ENCODE results near the gene PCDH9. TPM values are rescaled to one million over a fixed set of nuclear protein-coding genes. Genes with fewer than 3 reads are reported as not detected.

The PCDH9 gene
- total and polyA plus RNA-seq, 8 donors = 2.0 to 11.6 (median 3.1) TPM

- ATAC-seq (peak; percentile 37), DNase-seq (no peak)
- Histone ChIP-seq H3K27ac (no peak overlapping the region), H3K36me3 (no peaks in the 10 kb centered on the region), H3K27me3 (no peaks in the 10 kb centered on the region), H3K4me1 (no peaks in the 10 kb centered on the region), H3K9me3 (no peaks in the 10 kb centered on the region), H3K4me3 (no peak overlapping the region)
- TF ChIP-seq CTCF (IDR thresholded peaks at IDR 0.05) = no peak
- intact Hi-C loops (cut with DNase I) = no loop called here
These were observed 420.7 kb downstream of the PCDH9 start for GRCh38 chr13:66809485-66809884.

GRCh38 chr13:66807251-66807650, 422.9 kb downstream of the PCDH9 start:
- no peak for TF ChIP-seq CTCF (IDR thresholded peaks at IDR 0.05)
- intact Hi-C loops (cut with DNase I) = no loop called here
- ATAC-seq (no peak), DNase-seq (peak in 1 of 4 donors; percentile 14)
- no peaks in the 10 kb centered on the region for H3K4me1 ChIP-seq
- no peak overlapping the region for H3K27ac ChIP-seq
- no peaks in the 10 kb centered on the region for H3K36me3 ChIP-seq
- no peaks in the 10 kb centered on the region for H3K9me3 ChIP-seq
- H3K27me3 ChIP-seq = no peaks in the 10 kb centered on the region
- H3K4me3 ChIP-seq = no peak overlapping the region

GRCh38 chr13:66805657-66806056, 424.5 kb downstream of the PCDH9 start:
- Histone ChIP-seq H3K27ac (no peak overlapping the region), H3K4me1 (no peaks in the 10 kb centered on the region), H3K27me3 (no peaks in the 10 kb centered on the region), H3K9me3 (no peaks in the 10 kb centered on the region), H3K4me3 (no peak overlapping the region), H3K36me3 (no peaks in the 10 kb centered on the region)
- intact Hi-C loops (cut with DNase I) = no loop called here
- ATAC-seq (no peak), DNase-seq (peak in 2 of 4 donors; percentile 52 to 60)
- no peak for TF ChIP-seq CTCF (IDR thresholded peaks at IDR 0.05)

- Histone ChIP-seq H3K4me1 (no peaks in the 10 kb centered on the region), H3K27ac (no peak overlapping the region), H3K36me3 (no peaks in the 10 kb centered on the region), H3K9me3 (no peaks in the 10 kb centered on the region), H3K4me3 (no peak overlapping the region), H3K27me3 (no peaks in the 10 kb centered on the region)
- intact Hi-C loops (cut with DNase I) = no loop called here
- DNase-seq (no peak), ATAC-seq (no peak)
- TF ChIP-seq CTCF (IDR thresholded peaks at IDR 0.05) = no peak
These were observed 426.2 kb downstream of the PCDH9 start for GRCh38 chr13:66803808-66804456.

GRCh38 chr13:66803013-66803807, 426.9 kb downstream of the PCDH9 start:
- TF ChIP-seq CTCF (IDR thresholded peaks at IDR 0.05) = no peak
- no peaks in the 10 kb centered on the region for H3K27me3 ChIP-seq
- ATAC-seq (no peak), DNase-seq (no peak)
- H3K9me3 ChIP-seq = no peaks in the 10 kb centered on the region
- intact Hi-C loops (cut with DNase I) = no loop called here
- no peaks in the 10 kb centered on the region for H3K36me3 ChIP-seq
- H3K4me1 ChIP-seq = no peaks in the 10 kb centered on the region
- H3K27ac ChIP-seq = no peak overlapping the region
- no peak overlapping the region for H3K4me3 ChIP-seq

All from left lung (tissue), 10 donors.